HEK293 (cell line): Measurements from ENCODE around the gene SFXN3.

Source experiments
- CTCF ChIP-seq: fragments of 450-650 bp; formaldehyde crosslinking; IDR thresholded peaks from 2 replicates; pipeline ENCODE4 v1.5.1; 2016; ENCODE audit warnings: missing biosample characterization, missing genetic modification characterization
- GLI4 ChIP-seq: fragments of 450-650 bp; formaldehyde crosslinking; IDR thresholded peaks from 2 replicates; pipeline ENCODE4 v1.5.1; 2016; ENCODE audit warnings: missing biosample characterization, missing genetic modification characterization
- SETDB1 ChIP-seq: IDR thresholded peaks from one replicate; pipeline ENCODE4 v1.6.1; 2017; ENCODE audit warnings: mild to moderate bottlenecking, low read length, moderate library complexity, mixed read lengths; ENCODE audit not compliant: insufficient read length
- SP2 ChIP-seq: fragments of 450-650 bp; formaldehyde crosslinking; IDR thresholded peaks from 2 replicates; pipeline ENCODE4 v1.5.1; 2016; ENCODE audit warnings: missing biosample characterization, missing genetic modification characterization
- WT1 ChIP-seq: fragments of 450-650 bp; formaldehyde crosslinking; IDR thresholded peaks from 2 replicates; pipeline ENCODE4 v1.5.1; 2016; ENCODE audit warnings: missing biosample characterization, missing genetic modification characterization
- ZBTB8A ChIP-seq: fragments of 450-650 bp; formaldehyde crosslinking; IDR thresholded peaks from 2 replicates; pipeline ENCODE4 v1.5.1; 2016; ENCODE audit warnings: missing biosample characterization, missing genetic modification characterization
- ZNF121 ChIP-seq: fragments of 450-650 bp; formaldehyde crosslinking; IDR thresholded peaks from 2 replicates; pipeline ENCODE4 v1.5.1; 2016; ENCODE audit warnings: missing biosample characterization, missing genetic modification characterization
- ZNF549 ChIP-seq: fragments of 450-650 bp; IDR thresholded peaks from 2 replicates; pipeline ENCODE4 v1.5.1; 2018; ENCODE audit warnings: missing biosample characterization, missing genetic modification characterization, mild to moderate bottlenecking, inconsistent platforms, moderate library complexity
- ZNF610 ChIP-seq: fragments of 450-650 bp; formaldehyde crosslinking; IDR thresholded peaks from 2 replicates; pipeline ENCODE4 v1.5.1; 2016; ENCODE audit warnings: missing biosample characterization, missing genetic modification characterization, borderline replicate concordance
- ZNF830 ChIP-seq: fragments of 450-650 bp; IDR thresholded peaks from 2 replicates; pipeline ENCODE4 v1.5.0; 2018; ENCODE audit warnings: missing biosample characterization, missing genetic modification characterization, low read depth, mild to moderate bottlenecking, moderate library complexity
- ZNF843 ChIP-seq: fragments of 450-650 bp; formaldehyde crosslinking; IDR thresholded peaks from 2 replicates; pipeline ENCODE4 v1.5.1; 2016; ENCODE audit warnings: missing biosample characterization, missing genetic modification characterization
- TF ChIP-seq, protein P1 (sequence below): fragments of 450-650 bp; formaldehyde crosslinking; IDR thresholded peaks from 2 replicates; pipeline ENCODE4 v1.5.1; 2017; ENCODE audit warnings: missing biosample characterization, missing genetic modification characterization

DNA sequence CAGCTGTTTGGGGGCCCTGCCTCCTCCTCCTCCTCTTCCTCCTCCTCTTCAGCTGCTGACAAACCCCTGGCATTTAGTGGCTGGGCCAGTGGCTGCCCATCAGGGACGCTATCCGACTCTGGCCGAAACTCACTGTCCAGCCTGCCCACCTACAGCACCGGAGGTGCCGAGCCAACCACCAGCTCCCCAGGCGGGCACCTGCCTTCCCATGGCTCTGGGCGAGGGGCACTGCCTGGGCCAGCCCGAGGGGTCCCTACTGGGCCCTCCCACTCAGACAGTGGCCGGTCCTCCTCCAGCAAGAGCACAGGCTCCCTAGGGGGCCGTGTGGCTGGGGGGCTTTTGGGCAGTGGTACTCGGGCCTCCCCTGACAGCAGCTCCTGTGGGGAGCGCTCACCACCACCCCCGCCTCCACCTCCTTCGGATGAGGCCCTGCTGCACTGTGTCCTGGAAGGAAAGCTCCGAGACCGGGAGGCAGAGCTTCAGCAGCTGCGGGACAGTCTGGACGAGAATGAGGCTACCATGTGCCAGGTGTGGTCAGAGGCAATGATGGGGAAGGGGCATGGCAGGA is 27.3 kb upstream of the SFXN3 start:
- TF ChIP-seq ZNF121 (tag by site-specific recombination) (no peak), CTCF (tag by site-specific recombination) (no peak), ZNF549 (tag by site-specific recombination) (no peak), SETDB1 (no peak), ZNF830 (tag by site-specific recombination) (no peak), ZNF610 (no peak), GLI4 (tag by site-specific recombination) (no peak), WT1 (tag by site-specific recombination) (no peak), ZNF843 (no peak), SP2 (tag by site-specific recombination) (no peak), ZBTB8A (tag by site-specific recombination) (no peak)
- TF ChIP-seq, protein P1, sequence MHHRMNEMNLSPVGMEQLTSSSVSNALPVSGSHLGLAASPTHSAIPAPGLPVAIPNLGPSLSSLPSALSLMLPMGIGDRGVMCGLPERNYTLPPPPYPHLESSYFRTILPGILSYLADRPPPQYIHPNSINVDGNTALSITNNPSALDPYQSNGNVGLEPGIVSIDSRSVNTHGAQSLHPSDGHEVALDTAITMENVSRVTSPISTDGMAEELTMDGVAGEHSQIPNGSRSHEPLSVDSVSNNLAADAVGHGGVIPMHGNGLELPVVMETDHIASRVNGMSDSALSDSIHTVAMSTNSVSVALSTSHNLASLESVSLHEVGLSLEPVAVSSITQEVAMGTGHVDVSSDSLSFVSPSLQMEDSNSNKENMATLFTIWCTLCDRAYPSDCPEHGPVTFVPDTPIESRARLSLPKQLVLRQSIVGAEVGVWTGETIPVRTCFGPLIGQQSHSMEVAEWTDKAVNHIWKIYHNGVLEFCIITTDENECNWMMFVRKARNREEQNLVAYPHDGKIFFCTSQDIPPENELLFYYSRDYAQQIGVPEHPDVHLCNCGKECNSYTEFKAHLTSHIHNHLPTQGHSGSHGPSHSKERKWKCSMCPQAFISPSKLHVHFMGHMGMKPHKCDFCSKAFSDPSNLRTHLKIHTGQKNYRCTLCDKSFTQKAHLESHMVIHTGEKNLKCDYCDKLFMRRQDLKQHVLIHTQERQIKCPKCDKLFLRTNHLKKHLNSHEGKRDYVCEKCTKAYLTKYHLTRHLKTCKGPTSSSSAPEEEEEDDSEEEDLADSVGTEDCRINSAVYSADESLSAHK (tag by site-specific recombination), result no peak
